Loucy (cell line): ENCODE results near the gene GFPT2.

Experiments used
- EZH2phosphoT487 ChIP-seq: fragments of 200-600 bp; IDR thresholded peaks from 2 replicates; pipeline ENCODE4 v1.6.1; 2018; ENCODE audit warnings: antibody characterized with exemption, mild to moderate bottlenecking, moderate library complexity, borderline replicate concordance
- TF ChIP-seq, protein P1 (sequence below): fragments of 200-600 bp; sonication (generic); conservative IDR thresholded peaks from 2 replicates; pipeline ENCODE4 v1.5.1; 2014; ENCODE audit warnings: mild to moderate bottlenecking, antibody characterized with exemption, low read length

DNA sequence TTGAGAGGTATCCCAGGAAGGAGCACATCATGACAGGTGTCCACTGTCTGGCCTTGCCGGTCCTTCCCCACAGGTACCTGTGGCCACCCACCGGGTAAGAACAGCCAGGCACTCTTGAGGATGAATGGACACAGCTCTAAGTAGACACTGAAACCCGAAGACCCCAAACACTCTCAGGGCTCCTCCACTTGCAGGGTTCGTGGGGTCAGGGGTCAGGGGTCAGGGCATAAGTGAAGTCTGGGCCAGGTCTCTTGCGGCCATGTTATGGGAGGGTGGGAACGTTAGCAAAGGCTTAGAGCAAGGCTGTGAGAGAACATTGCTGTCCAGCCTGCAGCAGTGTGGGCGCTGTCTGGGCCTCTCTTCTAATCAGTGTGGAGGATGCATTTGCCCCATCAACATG lies 101.2 kb downstream of the GFPT2 start:
- TF ChIP-seq, protein P1, sequence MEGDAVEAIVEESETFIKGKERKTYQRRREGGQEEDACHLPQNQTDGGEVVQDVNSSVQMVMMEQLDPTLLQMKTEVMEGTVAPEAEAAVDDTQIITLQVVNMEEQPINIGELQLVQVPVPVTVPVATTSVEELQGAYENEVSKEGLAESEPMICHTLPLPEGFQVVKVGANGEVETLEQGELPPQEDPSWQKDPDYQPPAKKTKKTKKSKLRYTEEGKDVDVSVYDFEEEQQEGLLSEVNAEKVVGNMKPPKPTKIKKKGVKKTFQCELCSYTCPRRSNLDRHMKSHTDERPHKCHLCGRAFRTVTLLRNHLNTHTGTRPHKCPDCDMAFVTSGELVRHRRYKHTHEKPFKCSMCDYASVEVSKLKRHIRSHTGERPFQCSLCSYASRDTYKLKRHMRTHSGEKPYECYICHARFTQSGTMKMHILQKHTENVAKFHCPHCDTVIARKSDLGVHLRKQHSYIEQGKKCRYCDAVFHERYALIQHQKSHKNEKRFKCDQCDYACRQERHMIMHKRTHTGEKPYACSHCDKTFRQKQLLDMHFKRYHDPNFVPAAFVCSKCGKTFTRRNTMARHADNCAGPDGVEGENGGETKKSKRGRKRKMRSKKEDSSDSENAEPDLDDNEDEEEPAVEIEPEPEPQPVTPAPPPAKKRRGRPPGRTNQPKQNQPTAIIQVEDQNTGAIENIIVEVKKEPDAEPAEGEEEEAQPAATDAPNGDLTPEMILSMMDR: no peak
- no peak for TF ChIP-seq EZH2phosphoT487
